ENCODE results near the gene AGRN. TPM values are rescaled to one million over a fixed set of nuclear protein-coding genes. Genes with fewer than 3 reads are reported as not detected.

Gene AGRN
- total RNA-seq, 1 experiment from 2014 or later, result 184 TPM

DNA sequence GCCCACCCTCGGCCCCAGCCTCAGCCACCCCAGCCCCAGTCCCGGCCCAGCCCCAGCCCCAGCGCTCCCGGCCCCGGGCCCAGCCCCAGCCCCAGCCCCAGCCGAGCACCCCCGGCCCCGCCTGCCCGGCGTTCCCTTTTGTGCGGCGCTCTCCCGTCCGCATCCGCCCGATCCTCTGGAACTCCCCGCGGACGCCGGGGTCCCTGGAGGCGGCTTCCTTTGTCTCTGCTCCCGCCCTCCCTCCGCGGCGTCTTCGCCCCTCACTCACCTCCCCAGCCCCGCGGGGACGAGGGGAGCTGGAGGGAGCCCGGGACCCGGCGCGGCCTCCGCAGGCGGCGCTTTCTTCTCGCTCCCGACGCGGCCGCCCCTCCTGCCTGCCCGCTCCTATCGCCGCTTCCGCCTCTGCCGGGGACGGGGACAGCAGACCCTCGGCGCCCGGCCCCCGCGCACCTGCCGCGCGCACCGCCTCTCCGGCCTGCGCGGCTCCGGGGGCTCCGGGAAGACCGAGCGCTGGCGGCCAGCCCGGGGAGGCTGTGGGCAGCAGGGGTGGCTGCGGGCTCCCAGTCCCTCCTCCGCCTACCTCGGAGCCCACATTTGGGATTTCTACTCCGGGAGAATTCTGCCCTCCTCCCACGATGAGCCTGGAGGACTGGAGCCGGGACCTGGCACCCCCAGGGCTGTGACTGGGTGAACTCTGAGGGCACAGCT, 14.0 kb downstream of the AGRN start:
- Mint-ChIP-seq H3K27ac (no peak overlapping the region), H3K4me3 (peak overlapping the region; percentile 67), H3K36me3 (peaks cover 5% of the 10 kb centered on the region; the same call in 1 of the 2 replicates), H3K9me3 (no peaks in the 10 kb centered on the region), H3K4me1 (peaks cover 10% of the 10 kb centered on the region), H3K27me3 (ENCODE audit: low read depth) (peaks cover 39% of the 10 kb centered on the region)
- TF ChIP-seq, protein P1, sequence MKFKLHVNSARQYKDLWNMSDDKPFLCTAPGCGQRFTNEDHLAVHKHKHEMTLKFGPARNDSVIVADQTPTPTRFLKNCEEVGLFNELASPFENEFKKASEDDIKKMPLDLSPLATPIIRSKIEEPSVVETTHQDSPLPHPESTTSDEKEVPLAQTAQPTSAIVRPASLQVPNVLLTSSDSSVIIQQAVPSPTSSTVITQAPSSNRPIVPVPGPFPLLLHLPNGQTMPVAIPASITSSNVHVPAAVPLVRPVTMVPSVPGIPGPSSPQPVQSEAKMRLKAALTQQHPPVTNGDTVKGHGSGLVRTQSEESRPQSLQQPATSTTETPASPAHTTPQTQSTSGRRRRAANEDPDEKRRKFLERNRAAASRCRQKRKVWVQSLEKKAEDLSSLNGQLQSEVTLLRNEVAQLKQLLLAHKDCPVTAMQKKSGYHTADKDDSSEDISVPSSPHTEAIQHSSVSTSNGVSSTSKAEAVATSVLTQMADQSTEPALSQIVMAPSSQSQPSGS (CRISPR knock-in tag; IDR thresholded peaks at IDR 0.05; ENCODE audit: borderline replicate concordance, low read depth), result no peak
- TF ChIP-seq, protein P2, sequence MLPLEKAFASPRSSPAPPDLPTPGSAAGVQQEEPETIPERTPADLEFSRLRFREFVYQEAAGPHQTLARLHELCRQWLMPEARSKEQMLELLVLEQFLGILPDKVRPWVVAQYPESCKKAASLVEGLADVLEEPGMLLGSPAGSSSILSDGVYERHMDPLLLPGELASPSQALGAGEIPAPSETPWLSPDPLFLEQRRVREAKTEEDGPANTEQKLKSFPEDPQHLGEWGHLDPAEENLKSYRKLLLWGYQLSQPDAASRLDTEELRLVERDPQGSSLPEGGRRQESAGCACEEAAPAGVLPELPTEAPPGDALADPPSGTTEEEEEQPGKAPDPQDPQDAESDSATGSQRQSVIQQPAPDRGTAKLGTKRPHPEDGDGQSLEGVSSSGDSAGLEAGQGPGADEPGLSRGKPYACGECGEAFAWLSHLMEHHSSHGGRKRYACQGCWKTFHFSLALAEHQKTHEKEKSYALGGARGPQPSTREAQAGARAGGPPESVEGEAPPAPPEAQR (CRISPR knock-in tag; IDR thresholded peaks at IDR 0.05), result no peak
- TF ChIP-seq ZBTB43 (CRISPR knock-in tag; IDR thresholded peaks at IDR 0.05), result no peak
- no peak for TF ChIP-seq TCF7 (CRISPR knock-in tag; IDR thresholded peaks at IDR 0.05; ENCODE audit: low read depth)
- 0 out of 2 replicates have a peak, but pooled peaks have one; percentile 20 for TF ChIP-seq SP1 (CRISPR knock-in tag; conservative IDR thresholded peaks at IDR 0.05)
- TF ChIP-seq FOXK1 (CRISPR knock-in tag; IDR thresholded peaks at IDR 0.05), result no peak
- TF ChIP-seq, protein P3, sequence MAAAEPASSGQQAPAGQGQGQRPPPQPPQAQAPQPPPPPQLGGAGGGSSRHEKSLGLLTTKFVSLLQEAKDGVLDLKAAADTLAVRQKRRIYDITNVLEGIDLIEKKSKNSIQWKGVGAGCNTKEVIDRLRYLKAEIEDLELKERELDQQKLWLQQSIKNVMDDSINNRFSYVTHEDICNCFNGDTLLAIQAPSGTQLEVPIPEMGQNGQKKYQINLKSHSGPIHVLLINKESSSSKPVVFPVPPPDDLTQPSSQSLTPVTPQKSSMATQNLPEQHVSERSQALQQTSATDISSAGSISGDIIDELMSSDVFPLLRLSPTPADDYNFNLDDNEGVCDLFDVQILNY (CRISPR knock-in tag; IDR thresholded peaks at IDR 0.05), result 0 out of 2 replicates have a peak, but pooled peaks have one; percentile 14
- TF ChIP-seq, protein P4, sequence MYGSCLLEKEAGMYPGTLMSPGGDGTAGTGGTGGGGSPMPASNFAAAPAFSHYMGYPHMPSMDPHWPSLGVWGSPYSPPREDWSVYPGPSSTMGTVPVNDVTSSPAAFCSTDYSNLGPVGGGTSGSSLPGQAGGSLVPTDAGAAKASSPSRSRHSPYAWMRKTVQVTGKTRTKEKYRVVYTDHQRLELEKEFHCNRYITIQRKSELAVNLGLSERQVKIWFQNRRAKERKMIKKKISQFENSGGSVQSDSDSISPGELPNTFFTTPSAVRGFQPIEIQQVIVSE (CRISPR knock-in tag; IDR thresholded peaks at IDR 0.05; ENCODE audit: borderline replicate concordance), result no peak
- TF ChIP-seq, protein P5, sequence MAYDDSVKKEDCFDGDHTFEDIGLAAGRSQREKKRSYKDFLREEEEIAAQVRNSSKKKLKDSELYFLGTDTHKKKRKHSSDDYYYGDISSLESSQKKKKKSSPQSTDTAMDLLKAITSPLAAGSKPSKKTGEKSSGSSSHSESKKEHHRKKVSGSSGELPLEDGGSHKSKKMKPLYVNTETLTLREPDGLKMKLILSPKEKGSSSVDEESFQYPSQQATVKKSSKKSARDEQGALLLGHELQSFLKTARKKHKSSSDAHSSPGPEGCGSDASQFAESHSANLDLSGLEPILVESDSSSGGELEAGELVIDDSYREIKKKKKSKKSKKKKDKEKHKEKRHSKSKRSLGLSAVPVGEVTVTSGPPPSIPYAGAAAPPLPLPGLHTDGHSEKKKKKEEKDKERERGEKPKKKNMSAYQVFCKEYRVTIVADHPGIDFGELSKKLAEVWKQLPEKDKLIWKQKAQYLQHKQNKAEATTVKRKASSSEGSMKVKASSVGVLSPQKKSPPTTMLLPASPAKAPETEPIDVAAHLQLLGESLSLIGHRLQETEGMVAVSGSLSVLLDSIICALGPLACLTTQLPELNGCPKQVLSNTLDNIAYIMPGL (CRISPR knock-in tag; IDR thresholded peaks at IDR 0.05), result peak; percentile 49; the same call in 1 of the 2 replicates
- POLR2A ChIA-PET, result interaction anchor here (0.8 to 1.6 kb wide), 3 partner anchors 9 to 83 kb away, joined by 3 to 4 read pairs (median 3); partner anchors contain the start of gene C1orf159
- CTCF ChIA-PET, result interaction anchor here (0.6 to 4.3 kb wide), 37 partner anchors 7 to 271 kb away, joined by 3 to 57 read pairs (median 4); partner anchors contain the start of genes AGRN, HES4, ISG15 and NOC2L
- ATAC-seq, result peak; percentile 24
- peak; percentile 59 for DNase-seq (ENCODE audit: low spot score)

DNA sequence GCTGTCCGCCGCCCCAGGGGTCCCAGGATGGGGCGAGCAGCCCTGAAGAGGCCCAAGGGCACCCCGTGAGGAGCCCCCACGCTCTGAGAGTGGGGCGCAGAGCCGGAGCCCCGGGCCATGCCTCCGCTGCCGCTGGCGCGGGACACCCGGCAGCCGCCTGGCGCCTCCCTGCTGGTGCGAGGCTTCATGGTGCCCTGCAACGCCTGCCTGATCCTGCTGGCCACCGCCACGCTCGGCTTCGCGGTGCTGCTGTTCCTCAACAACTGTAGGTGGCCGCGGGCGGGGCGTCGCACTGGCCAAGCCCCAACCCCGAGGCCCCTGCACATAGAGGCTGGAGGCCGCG, 14.5 kb downstream of the AGRN start:
- CTCF ChIA-PET, result interaction anchor here (0.7 to 4.3 kb wide), 10 partner anchors 10 to 92 kb away, joined by 4 to 57 read pairs (median 12); partner anchors contain the start of genes AGRN, HES4 and NOC2L
- H3K4me1 Mint-ChIP-seq, result peaks cover 10% of the 10 kb centered on the region
- H3K27ac Mint-ChIP-seq, result no peak overlapping the region
- no peaks in the 10 kb centered on the region for H3K9me3 Mint-ChIP-seq
- peak overlapping the region; percentile 67 for H3K4me3 Mint-ChIP-seq
- H3K36me3 Mint-ChIP-seq, result peaks cover 5% of the 10 kb centered on the region; the same call in 1 of the 2 replicates
- TF ChIP-seq ATF6 (CRISPR knock-in tag; IDR thresholded peaks at IDR 0.05) (no peak), FOXJ3 (CRISPR knock-in tag; IDR thresholded peaks at IDR 0.05; ENCODE audit: borderline replicate concordance) (no peak), ZNF219 (CRISPR knock-in tag; IDR thresholded peaks at IDR 0.05; ENCODE audit: borderline replicate concordance) (no peak), USF1 (CRISPR knock-in tag; IDR thresholded peaks at IDR 0.05) (no peak), PRRX2 (CRISPR knock-in tag; IDR thresholded peaks at IDR 0.05) (no peak), ZNF263 (CRISPR knock-in tag; IDR thresholded peaks at IDR 0.05; ENCODE audit: low read depth) (no peak), ESRRA (CRISPR knock-in tag; IDR thresholded peaks at IDR 0.05; ENCODE audit: borderline replicate concordance) (no peak)
- H3K27me3 Mint-ChIP-seq (ENCODE audit: low read depth), result peaks cover 44% of the 10 kb centered on the region
- ATAC-seq (no peak), DNase-seq (ENCODE audit: low spot score) (peak; percentile 45)
- POLR2A ChIA-PET, result interaction anchor here (1.5 to 1.6 kb wide), 2 partner anchors 10 to 82 kb away, joined by 3 to 4 read pairs; partner anchors contain the start of gene C1orf159

Data from WTC11 (cell line).